Cardiac septum (tissue), 1 donor: ENCODE data around the gene SLC22A23. TPM values are rescaled to one million over a fixed set of nuclear protein-coding genes. Genes with fewer than 3 reads are reported as not detected.
A peak's percentile ranks its signal among the peaks of the same experiment; 100 is the strongest.

Experiments used
- DNase-seq: peaks from one replicate; pipeline ENCODE4 v3.0.0-alpha.2; 2020; ENCODE audit warnings: low spot score
- intact Hi-C: fragments of 100-400 bp; cut with DNase I; formaldehyde crosslinking; loops from one replicate; pipeline ENCODE4 v1.14.0; 2022
- total RNA-seq: library from RNA; stranded (reverse); fragmentation: NEBNext Ultra II Directional; extraction: Animal tissue kit (Norgen Biotek cat#: 25700); gene quantifications from one replicate; pipeline ENCODE4 v1.2.1, GENCODE V29; 2021
- donor health status: DM: no; HTN: no; CAD: no.

SLC22A23 gene
- total RNA-seq, 1 donor from 2014 or later, result 3.2 TPM

DNA sequence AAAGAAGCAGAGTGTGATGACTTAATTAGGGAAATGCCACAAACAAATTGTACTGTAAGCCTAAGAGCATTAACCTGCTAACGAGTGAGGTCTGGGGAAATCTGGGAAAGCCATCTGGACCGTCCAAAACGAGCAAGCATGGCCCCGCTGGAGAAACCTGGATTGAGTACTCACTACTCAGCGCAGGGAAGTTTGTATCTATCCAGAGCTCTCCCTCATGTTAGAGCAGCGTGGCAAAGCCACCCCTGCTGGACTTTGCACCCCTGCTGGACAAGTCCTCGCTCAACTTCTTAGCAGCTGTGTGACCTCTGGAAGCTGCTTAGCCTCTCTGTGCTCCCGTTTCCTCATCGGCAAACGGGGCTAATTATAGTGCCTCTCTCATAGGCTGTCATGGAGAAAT, 160.8 kb downstream of the SLC22A23 start:
- DNase-seq, result no peak
- intact Hi-C loops, result no loop called here

DNA sequence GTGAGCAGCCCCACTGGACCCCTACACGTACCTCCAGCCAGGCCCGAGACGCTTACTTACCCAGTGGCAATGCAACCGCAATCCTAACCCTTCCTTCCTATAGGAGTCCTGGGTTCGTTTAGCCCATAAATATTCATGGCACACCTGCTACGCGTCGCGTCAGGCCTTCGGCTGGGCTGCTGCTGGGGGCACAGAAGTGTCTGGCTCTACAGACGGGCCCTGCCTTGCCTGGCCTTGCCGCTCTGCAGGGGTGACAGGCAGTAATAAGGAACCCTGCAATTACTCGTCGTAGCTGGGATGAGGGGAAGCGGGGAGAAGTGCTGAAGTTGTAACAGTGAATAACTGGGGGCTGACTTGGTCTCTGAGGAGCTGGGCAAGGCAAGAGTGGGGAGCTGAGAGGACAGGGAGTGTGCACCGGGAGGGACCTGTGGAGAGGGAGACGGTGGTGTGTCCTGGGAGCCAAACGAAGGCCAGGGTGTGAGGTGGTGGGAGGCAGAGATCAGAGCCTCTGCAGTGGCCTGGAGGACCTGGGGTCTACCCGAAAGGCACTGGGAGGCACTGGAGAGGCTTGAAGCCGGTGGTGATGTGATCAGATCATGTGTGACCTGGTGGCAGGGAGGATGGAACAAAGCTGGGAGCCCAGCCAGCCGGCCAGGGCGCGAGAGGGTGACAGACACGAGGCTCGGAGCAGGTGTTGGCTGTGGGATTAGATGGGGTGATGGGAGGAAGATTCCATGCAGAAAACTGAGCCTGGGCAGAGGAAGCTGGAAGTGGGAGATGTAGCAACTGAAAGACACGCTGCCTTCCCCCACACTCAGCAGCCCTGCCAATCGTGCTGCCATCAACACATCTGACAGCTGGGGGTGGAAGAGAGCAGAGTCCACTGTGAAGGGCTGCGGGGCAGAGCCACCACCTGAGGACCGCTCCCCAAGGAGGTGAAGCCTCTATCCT, 161.7 kb downstream of the SLC22A23 start:
- intact Hi-C loops, result no loop called here

DNA sequence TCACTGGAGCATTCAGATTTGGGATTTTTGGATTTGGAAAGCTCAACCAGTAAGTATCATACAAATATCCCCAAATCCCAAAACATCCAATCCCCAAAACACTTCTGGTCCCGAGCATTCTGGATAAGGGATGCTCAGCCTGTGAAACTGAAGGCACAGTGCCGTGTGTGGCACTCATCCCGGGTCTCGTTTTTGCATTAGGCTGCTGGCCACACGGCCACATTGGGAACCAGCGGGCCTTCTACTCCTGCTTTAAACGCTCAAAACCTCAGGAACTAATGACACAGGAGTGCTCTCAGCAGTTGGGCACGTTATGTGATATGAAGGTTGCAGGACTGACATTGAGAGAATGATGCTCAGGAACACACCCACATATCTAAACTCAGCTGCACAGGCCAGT, 162.5 kb downstream of the SLC22A23 start:
- peak; percentile 39 for DNase-seq
- intact Hi-C loops, result no loop called here

More for the DNA sequence above, 161.7 kb downstream of the SLC22A23 start:
- peak; percentile 55 for DNase-seq

DNA sequence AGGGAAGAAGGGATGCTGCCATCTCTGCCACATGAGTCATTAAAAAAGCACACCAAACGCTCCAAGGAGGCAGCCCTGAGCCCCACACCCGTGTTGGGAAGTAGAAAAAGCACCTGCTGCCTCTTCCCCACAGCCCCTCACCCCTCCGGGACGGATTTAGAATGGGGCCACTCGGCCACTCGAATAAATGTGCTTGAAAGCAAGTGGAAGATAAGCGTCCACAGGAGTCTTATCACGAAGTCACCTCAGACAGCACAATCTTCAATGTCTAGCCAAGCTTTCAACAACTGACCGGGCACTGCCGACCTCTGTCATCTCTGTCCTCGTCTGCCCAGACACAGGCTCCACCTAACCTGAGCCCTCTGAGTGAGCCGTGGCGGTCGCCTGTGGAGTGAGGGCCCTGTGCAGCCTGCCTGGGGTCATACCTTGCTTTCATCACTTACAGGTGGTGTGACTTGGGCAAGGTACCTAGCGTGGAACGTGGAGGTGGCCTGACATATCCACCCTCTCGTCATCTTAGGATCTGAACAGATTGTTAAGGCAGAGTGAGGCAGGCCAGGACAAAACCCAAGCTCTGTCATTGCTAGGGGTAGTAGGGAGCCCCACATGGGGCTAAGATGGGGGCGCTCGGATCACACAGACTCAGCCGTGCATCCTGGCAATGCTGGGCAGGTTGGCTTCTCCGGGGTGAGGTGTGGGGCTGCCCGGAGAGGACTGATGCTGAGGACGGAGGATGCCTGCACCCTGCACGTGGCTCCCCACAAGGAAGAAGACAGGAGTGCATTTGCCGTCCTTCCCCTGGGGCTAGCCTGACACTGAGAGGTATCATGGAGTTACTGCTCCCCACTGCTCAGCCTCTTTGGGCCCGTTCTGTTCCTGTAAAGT, 163.3 kb downstream of the SLC22A23 start:
- intact Hi-C loops, result no loop called here
- DNase-seq, result peak; percentile 59

DNA sequence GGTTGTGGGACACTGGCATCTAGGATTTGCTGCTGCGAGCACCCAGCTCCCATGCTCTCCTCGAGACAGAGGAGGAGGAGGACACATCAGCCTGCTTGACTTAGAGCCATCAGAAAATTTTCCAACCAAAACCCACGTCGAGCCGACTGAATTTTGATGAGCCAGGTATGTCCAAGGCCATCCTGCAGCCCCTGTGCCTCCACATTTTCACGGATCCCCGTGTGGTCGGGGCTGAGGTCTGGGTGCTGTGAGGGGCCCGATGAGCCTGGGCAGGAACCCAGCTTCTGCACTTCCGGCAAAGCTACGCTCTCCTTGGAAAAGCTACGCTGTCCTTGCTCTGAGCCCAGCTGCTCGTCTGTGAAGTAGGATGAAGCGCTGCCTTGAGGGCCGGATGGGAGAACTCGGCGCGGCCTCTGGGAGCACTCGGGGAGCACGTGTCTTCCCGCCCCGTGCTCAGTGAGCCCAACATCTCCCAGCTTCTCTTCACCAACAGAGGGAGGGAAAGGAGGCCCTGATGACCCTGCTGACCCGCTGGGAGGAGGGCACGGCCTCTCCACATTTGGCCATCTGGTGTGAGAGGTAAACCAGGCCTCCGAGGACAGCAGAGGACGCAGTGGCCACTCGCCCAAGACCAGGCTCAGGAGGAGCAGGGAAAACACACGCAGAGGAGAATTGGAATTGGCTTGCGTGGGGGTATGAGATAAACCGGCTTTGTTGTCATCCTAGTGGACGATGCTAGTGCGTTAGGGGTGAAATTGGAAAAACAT, 164.2 kb downstream of the SLC22A23 start:
- peak; percentile 68 for DNase-seq
- intact Hi-C loops, result no loop called here

DNA sequence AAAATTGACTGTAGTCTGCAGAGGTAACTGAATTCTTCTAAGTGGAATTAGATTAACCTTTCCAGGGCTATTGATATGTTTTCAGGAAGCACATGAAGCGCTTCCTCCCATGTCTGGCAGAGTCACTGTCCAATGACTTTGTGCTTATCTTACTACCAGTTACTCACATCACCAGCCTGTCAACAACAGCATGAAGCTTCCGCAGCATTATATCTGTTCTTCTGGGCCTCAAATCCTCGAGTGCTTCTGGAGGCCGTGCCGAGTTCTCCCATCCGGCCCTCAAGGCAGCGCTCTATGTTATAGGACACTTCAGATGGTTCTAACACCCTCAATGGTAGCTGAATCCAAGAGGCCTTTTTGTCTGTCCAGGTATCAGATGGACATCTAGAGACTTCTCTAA, 164.9 kb downstream of the SLC22A23 start:
- peak; percentile 63 for DNase-seq
- intact Hi-C loops, result no loop called here

DNA sequence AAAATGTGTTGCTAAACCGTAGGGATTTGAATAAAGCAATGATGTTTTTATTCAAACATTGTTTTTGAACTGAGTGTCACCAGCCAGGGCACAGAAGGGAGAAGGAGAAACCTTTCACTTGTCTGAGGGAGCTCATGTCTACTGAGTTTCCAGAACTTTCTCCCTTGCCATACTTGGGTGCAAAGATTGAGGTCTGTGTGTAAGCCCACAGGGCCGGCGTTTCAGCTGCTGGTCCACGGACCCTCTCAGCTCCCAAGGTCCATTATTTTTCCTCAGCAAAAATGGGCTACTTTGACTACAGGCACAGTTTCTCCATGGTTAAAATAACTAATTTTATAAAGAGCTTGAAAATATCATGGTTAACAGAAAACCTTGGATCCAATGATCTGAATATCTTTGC, 165.5 kb downstream of the SLC22A23 start:
- intact Hi-C loops, result no loop called here
- DNase-seq, result peak; percentile 31

DNA sequence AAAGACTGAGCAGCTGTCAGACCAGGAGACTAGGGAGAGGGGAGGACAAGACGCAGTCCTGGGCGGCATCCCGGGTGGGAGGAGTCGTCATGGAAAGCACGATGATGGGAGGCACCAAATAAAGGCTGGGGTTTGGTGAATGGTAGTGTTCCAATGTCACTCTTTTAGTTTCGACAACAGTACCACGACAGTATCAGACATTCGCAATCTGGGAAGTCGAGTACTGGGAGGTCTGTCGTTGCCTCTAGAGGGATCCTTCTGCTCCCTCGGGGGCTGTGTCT, 166.0 kb downstream of the SLC22A23 start:
- peak; percentile 14 for DNase-seq
- intact Hi-C loops, result no loop called here

DNA sequence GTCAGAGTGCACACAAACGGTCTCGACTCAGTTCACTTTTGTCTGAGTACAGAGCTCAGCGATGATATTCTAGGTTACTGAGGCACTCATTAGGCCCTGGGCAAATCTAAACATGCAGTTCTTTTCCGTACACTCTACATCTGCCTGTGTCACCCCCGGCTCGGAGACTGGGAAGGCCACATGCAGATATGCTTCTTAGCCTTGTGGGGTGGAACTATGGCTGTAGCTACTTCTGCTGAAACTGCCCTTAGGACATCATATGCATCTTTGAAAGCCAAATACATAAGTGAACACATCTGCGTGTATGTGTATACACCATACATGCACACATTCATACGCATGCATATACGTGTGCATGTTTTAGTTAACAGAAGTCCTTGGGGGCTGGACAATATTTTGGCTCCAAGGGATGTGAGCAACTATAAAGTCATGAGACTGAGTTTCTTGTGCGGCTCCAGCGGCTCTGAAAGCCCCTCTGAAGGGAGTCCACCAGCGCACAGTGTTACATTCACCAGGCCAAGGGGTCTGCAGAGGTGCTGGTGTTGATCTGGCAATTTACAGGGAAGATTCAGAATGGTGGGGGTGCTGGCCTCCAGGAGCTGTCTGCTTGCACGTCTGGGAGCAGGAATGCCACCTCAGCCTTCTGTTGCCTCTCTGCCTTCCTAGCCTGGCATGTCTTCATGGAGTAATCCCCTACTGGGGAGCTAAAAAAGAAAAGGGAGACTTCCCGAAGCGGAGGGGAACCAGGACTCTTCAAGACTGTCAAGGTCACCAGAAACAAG, 166.5 kb downstream of the SLC22A23 start:
- intact Hi-C loops, result no loop called here
- peak; percentile 64 for DNase-seq

DNA sequence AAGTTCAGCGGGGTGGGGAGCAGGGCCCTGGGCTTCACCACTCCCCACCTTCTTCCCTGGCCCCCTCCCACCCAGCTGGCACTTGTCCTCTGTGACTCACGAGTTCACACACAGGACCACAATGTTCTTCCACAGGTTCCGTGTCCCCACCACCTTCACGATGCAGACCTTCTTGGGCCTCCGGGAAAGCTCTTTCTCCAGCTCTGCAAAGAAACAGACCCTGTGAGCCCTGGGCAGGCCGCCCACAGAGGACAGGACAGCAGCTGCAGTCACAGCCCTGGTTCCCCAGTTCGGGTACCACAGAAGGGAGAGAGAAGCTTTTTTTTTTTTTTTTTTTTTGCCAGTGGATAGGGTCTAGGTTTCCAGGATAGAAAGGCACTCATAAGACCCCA, 167.2 kb downstream of the SLC22A23 start:
- DNase-seq, result peak; percentile 20
- intact Hi-C loops, result loop anchor here (10.0 kb wide), 1 partner anchor 595 kb away; no protein-coding TSS in a partner anchor

DNA sequence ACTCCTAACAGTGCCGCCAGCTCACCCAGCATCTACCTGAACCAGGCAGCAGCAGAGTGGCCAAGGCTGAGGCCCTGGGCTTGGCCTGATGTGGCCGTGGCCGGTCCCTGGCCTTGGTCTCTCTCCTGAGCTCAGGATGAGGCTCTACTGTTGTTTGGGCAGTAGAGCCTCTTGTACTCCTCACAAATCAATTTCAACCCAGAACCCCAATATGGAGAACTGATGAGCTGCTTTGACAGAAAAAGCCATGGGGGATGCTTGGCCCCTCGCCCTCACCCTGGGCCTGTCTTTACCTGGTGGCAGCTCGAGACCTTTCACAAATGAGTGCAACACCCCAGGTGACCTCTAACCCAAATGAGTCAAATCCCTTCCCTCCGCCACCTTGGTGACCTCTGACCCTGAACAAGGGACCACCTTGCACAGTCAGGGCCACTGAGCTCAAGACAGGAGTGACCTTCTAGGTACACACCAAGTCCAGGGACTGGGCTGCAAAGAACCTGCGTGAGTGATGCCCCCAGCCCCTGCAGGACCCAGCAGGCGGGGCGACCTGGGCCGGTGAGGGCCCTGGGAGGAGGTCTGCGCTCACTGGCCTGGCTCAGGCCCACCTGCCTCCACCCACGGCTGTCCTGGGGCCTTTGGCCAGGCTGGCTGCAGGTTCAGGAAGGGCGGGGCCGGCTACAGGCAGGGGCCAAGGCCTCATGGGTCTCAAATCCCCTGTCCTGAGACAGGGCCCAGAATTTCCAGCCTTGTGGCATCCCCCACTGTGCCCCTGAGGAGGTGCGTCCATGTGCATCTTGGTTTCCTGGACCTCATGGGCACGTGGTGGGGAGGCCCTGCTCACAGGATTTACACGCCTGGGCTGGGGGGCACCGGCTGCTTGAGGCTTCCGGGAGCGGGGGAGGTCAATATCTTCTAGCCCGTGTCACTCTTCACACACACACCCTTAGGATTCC, 167.9 kb downstream of the SLC22A23 start:
- peak; percentile 64 for DNase-seq
- intact Hi-C loops, result loop anchor here (10.0 kb wide), 1 partner anchor 596 kb away; no protein-coding TSS in a partner anchor

DNA sequence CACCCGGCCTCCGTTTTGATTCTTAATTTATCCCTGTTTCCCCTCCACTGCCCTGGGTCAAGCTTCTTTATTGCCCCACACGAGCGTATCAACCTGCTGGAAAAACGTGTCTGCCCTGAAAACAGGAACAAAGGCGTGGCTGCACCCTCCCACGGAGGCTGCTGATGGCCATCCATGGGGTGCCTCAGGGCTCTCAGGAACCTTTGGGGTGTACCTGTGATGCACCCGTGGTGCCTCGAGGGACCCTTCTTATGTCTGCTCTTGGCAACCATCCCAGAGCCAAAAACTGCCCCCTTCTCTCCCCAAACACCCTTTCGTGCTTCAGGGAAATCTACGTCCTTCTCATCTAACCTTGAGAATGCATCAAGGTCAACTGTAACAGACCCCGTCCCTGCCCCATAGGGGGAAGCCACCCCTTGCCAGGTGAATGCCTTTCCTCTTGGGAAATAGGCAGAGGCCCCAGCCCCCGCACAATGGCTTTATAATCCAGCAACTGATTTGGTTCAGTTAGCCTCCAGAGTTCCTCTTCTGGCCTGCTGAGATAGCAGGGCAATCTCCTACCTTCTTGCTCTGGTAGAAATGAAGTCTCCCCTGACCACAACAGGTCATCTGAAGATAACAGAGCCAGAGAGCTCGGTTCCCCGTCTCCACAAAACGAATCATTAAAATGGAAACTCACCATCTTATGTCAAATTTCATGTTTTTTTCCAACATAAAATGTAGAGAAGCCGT, 168.7 kb downstream of the SLC22A23 start:
- intact Hi-C loops, result loop anchor here (10.0 kb wide), 1 partner anchor 597 kb away; no protein-coding TSS in a partner anchor
- DNase-seq, result peak; percentile 38

DNA sequence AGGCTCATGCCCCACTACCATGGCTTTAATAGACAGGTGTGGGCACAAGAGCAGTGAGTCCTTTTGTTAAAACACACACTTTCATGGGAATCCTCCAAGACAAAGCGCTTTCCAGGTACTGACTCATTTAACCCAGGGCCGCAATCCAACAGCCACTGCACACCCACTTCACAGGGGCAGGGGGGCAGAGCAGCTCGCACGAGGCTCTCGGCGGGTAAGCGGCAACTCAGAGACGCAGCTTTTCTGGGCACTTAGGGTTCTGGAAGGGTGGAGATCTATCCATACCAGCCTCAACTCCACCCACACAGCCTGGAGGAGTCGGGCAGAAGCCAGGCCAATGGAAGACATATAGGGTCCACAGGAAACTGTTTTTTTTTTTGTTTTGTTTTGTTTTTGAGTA, 169.5 kb downstream of the SLC22A23 start:
- peak; percentile 10 for DNase-seq
- intact Hi-C loops, result loop anchor here (10.0 kb wide), 1 partner anchor 597 kb away; no protein-coding TSS in a partner anchor

DNA sequence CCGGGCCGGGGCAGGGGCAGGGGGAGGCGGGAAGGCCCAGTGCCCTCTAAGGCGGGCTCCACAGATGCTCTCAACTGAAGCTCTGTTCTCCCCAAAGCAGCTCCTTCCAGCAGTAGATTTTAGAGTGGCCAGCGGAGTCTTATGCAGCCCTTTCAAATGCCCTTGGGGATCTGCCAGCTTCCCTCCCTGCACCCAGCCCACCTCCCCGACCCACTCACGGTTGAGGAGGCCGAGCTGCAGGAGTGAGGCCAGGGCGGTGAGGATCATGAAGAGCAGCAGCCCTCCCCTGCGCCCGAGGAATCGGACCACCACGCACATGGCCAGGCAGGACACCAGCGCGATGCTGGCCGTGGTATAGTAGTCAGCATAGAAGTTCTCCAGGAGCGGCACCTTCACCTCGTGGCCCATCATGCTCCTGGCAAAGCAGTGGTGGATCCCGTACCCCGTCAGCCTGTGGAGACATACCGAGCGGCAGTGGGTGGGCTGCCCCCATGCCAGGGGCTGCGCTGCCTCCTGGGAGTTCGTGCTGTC, 170.1 kb downstream of the SLC22A23 start:
- DNase-seq, result peak; percentile 62
- intact Hi-C loops, result loop anchor here (10.0 kb wide), 1 partner anchor 598 kb away; no protein-coding TSS in a partner anchor

DNA sequence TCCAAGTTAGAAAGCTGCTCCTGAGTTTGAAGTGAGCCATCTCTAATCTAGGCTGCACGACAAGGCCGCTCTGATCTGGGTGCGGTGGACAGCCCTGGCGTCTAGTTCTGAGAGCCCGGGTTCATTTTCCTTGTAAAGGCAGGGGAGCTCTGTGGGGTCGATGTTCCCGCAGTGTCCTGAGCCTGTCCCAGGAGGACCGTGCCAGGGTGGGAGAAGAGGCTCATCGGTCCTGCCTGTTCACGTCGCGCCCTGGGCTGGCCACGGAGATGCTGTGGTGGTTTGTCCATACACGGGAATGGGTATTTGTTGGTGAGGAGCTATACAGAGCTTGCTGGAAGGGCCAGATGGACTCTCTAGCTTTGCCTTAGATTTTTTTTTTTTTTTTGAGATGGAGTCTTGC, 171.1 kb downstream of the SLC22A23 start:
- intact Hi-C loops, result loop anchor here (10.0 kb wide), 1 partner anchor 599 kb away; no protein-coding TSS in a partner anchor
- DNase-seq, result no peak

DNA sequence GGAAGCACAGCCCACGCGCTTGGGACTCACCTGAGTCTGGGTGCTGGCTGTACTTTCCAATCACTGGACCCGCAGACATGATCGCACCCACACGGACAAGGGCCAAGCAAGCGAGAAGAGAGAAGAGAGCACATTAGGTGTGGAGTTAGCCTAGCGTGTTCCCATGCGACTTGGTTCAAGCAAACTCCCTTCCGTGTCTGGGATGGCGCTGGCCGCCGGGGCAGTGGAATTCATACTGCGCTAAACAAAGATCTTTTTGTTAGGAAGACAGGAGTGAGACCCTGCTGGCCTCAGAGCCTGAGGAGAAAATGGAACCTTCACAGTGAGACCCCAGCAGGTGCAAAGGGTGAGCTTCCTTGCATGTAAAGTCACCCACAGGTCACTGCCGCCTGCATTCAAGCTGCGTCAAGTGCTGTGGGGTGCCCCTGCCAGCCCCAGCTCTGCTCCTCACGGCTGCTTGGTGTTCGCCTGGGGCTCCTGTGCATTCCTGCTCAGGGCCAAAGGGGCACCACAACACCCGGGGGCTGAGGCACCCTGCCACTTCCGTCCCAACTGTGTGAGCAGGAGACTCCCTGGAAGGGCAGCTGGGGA, 171.7 kb downstream of the SLC22A23 start:
- DNase-seq, result no peak
- intact Hi-C loops, result loop anchor here (10.0 kb wide), 1 partner anchor 600 kb away; no protein-coding TSS in a partner anchor
